NCI-H146 treated with DMSO at 0.1 percent for 48 hours (cell line): Measurements from ENCODE around the gene CAPG.
A peak's percentile ranks its signal among the peaks of the same experiment; 100 is the strongest.
"Not testable (repeated sequence)": the region's sequence is repeated elsewhere in the genome, so short reads cannot be mapped to it uniquely, and the experiment has no call there.

ENCODE experiments used
- DNase-seq: peaks from one replicate; lab custom pipeline; 2025; ENCODE audit not compliant: unreplicated experiment; lab: John Stamatoyannopoulos, UW

CAPG gene

DNA sequence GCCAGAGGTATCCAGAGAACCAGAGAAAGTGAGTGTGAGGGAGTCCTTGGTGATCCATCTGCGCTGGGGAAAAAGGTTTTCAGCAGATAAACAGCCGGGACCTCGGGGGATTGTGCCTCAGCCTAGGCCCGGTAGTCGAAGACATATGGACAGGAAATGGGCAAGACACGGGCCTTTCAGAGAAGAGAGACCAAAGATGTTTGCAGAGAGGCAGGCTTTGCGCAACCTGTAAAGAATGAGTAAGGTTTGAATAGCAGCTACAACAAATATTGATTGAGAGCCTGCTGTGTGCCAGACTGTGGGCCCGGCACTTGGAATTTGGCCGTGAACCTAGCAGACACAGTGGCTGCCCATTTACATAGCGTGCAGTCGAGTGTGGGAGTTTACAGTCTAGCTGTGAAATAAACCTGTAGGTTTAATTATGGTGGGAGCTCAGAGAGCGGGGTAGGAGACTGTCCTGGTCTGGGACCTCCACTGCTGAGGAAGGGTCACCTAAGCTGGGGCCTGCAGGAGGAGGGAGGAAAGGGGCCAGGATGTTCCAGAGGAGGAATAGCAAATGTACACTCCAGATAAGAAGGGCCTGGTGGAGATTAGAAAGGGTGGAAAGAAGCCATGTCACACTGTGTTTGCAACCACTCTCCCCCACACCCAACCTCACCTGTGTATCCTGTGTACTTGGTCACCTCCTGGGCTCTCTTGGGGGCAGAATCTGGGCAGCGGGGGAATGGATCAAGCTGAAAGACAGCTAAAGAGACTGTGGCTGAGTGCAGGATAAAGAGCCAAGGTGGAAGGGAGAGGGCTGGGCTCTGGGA lies 11.3 kb upstream of the CAPG start:
- peak; percentile 60 for DNase-seq

DNA sequence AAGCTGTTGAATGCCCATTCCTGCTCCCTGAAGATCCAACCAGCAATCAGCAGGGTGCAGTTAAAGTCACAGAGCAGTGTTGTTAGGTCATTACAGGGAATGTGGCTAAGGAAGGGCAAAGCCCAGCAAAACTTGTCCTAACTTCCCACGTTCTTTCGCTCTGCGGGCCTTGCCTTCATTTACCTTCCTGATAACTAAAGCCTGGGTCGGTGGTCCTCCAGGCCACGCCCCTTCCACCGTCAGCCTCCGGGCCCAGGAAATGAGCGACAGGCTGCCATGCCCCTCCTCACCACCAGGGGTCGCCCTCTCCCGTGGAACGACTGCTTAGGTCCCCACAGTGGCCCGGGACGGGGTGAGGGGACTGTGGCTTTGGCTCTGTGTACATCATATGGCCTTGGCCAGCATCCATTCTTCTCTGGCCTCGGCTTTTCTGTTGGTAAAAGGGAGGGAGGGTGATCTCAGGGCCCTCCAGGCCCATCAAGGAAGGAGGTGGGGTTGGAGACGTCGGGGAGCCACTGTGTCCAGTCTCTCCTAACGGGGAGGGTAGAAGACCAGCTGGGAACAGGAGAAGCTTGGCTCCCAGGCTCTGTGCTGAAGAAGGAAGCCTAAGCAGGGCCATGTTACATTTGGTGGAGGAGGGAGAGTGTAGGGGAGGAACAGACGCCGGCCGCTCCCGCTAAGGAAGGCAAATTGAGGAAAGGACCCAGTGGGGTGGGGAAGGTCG lies 10.5 kb upstream of the CAPG start:
- DNase-seq: peak; percentile 61

DNA sequence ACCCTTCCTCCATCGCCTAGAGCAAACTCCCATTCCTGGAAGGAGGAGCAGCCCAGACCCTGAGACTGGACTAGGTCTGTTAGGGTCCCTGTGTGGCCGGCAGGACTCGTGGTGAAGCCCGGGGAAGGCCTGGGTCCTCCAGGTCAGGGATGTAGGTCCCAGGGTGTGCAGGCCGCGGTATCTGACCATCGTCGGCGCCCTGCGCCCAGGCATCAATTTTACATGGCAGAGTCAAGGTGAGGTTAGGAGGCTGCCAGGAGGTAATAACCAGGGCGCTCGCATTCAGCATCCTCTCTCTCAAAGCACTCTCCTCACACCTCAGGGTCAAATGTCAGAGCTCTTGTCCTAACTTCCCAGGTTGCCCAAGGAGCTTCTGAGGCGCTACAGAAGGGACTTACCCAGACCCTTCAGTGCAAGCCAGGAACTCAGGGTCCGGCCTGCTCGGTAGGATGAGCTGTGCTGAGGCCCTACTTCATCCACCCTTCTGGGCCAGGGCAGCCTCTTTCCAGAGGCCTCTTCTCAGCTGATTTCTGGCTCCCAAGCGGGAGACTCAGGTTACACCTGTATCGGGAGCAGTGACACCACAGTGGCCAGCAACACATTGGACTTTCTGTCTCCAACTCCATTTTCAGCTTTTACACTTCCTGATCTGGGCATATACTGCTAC lies 9.0 kb upstream of the CAPG start:
- no peak for DNase-seq

DNA sequence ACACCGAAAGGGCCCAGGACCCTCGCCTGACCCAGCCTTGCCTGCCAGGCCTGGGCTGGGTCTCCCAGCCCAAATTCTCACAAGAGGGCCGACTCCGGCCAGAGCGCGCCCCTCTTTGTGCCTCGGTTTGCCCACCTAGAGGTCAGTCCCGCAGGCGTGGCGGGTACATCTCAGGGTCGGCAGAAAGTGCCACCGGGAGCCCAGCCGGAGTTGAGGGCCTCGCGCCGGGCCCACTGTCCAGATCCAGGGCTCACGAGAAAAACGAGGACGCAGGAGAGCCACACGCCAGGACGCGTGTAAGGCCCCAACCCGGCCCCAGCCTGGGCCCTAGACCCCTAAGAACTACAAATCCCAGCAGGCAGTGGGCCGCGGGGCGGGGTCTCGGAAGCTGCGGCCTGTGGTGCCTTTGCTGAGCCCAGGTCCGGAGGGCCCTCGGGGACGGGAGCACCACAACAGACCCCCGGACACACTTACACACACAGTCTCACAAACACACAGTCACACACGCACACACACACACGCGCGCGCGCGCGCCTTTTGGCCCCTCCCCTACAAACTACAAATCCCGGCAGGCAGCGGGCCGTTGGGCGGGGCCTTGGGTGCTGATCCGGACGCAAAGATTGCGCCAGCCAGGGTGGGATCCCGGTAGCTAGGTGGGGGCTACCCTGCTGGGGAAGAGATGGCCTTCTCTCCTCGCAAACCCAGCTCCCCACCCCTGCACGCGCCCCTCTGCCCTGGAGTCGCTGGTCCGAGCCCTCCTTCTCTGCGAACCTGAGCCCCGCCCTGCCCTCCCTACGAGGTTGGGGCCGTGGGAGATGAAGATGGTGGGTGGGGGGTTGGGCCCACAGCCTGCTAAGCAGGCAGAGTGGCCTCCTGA lies 8.2 kb upstream of the CAPG start, which contains the start of gene SH2D6:
Gene SH2D6, plus strand, starts transcription at position 583 of the 877 bp plus-strand sequence. CDS start 10,752 bp downstream, outside the sequence.
- peak; percentile 80 for DNase-seq

DNA sequence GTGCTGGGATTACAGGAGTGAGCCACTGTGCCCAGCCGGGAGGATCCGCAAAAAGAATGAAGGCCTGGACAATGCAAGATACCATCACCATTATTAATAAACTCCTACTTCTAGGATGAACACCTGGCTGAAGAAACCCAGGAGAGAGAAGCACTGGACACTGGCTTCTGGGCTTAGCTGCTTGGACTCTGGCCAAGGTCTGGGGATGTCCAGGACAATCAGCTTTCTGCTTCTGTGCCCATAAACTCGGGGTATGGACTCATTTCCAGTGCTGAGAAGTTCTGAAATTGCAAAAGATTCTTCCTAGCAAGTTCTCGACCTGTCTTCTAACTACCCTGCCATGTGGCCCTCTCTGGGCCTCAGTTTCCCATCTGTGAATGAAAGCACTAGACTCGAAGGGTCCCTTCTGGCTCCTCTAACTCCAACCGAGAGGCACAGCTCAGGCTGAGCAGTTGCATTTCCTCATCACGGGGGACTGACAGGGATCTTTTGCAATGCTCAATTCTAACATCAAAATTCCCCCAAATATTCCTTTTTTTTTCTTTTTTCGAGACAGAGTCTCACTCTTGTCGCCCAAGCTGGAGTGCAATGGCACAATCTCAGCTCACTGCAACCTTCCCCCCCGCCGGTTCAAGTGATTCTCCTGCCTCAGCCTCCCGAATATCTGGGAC lies 5.9 kb upstream of the CAPG start:
- DNase-seq: no peak

DNA sequence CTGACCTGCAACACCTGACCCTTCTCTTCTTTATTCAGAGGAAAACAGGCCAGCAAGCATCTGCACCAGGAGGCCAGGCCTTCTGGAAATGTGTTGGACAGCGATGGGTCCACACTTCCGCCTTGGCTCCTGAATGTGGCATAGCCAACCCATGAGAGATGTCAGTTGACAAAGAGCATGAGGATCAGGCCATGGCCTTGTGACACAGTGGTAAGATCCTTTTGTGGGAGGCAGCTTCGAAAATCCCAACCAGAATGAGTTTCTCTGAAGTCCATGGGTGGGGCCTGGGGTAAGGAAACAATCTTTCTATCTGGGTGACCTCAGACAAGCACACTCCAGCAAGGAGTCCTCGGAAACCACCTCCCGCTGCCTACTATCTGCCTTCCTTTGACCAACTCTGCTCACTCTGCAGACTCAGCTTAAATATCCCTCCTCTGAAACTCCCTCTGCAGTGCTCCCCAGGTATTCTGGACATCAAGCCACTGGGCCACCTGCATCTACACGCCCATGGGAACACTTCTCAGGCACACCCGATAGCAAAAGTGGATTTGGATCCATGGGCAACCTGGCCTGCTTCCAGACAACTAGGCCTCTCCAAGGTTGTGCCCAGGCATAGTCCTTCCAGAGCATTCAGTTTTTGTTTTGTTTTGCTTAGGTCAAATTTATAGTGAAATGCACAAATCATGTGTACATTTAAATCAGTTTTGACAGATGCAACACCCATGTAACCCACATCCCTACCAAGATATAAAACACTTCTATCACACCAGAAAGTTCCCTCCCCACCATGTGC lies 4.8 kb upstream of the CAPG start:
- DNase-seq: no peak

DNA sequence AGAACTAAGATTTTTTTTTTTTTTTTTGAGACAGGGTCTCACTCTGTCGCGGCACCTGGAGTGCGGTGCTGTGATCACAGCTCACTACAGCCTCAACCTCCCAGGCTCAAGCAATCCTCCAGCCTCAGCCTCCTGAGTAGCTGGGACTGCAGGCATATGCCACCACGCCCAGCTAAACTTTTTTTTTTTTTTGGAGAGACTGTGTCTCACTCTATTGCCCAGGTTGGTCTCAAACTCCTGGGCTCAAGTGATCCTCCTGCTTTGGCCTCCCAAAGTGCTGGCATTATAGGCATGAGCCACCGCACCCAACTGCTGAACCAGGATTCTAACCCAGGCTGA lies 4.2 kb upstream of the CAPG start:
- DNase-seq: not testable (repeated sequence)

DNA sequence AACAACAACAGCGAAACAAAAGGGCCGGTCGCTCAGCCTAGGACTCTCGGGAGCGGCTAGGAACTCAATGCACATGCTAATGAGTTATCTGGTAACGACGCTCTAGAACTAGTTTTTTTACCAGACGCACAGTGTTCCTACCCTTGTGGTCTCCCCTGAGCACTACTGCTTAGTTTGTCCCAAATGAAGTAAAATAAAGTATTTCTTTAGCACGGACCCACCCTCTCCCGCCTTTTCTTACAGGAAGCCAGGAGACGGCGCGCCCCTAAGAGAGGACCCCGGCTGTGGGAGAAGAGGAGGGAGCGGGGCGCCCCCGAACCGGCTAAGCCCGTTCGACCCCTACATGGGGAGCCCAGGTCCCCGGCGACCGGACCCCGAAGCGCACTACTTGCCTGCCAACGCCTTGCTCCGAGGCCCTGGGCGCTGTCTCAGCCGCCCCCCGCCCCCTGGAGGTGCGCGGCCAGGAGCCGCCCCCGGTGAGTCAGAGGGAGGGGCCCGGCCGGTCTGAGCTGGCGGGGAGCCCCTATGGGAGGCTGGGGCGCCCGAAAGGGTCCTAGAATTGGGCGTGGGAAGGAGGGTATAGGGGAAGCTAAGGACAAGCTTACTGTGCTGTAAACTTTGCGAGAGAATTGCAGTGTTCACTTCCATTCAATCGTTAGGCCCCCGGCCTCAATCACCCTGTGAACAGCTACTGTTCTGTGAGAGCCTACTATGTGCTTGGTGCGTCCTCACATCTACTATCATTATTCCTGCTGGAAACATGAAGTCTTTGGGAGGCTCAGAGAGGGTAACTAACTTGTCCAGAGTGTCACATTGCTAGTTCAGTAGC lies 3.6 kb upstream of the CAPG start:
- DNase-seq: no peak

DNA sequence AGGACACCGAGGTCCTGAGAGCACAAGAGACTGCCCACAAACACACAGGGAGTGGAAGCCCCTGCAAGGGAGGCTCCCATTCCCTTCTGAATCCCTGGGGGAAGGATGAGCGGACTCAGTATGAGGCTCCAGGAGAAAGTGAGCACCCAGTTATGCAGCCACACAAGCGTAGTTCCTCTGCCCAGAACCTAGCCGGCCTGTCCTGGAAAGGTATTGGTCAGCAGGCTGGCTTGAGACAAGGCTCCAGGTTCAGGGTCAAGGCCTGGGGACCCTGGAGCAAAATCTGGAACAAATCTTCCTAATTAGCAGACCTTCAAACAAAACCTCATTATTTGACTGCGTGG lies 1.2 kb upstream of the CAPG start:
- no peak for DNase-seq

DNA sequence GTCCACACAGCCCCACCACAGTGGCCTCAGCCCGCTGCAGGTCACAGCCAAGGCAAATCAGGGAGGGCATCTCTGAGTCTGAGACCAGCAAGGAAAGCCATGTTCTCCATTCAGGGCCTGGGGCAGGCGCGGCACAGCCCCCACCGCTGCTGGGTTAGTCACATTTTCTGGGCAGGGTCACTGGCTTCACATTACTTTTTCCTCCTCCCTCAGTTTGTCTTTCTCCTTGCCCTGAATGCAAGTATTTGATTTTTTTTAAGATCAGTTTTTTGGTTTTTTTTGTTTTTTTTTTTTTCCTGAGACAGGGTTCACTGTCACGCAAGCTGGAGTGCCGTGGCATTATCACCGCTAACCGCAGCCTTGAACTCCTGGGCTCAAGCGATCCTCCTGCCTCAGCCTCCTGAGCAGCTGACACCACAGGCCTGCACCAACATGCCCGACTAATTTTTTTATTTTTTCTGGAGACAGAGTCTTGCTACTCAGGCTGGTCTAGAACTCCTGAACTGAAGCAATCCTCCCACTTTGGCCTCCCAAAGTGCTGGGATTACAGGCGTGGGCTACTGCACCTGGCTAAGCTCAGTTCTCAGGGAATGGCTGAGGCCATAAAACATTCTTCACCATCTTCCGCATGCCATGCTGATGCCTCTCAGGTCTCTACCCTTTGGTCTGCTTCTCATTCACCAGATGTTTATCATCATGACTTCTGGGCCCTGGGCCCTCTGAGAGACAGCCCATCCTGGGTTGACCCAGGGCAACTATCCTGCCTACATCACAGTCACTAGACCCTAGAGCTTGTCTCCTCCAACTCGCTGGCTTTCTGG lies 628 bp upstream of the CAPG start:
- no peak for DNase-seq

DNA sequence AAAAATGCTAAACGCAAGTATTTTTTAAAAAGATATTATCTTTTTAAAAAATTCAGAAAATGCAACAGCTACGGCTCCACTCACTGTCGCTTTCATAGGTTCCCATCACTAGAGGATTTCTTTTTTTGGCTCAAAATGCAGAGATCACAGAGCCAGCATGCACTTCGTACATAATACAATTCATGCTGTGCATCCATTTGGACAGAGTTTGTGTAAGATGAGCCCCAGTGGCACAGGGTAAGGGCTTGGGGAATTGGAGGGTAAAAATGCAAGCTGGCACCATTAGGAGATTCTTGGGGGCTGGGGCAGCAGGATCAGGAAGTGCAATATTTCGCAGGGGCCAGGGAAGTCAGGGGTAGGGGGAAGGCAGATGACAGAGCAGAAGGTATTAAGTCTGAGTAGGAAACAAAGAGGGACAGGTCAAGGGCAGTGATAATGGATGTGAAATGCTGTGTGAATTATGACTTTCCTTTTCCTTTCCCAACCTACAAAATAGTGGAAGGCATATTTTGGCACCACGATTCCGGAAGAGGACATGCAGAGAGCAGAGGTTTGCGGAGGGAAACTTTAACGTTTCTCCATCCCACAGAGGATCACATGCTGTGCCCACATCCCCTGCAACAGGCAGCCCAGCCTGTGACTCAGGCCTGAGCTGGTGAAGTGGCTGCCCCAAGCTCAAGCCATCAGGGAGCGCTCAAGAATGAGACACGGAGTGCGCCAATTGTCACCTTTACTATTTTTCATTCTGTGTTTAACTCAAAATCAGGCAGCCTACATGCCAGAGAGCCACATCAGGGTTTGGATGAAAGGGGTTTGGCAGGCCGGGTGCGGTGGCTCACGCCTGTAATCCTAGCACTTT lies 4.7 kb downstream of the CAPG start:
- DNase-seq: no peak

DNA sequence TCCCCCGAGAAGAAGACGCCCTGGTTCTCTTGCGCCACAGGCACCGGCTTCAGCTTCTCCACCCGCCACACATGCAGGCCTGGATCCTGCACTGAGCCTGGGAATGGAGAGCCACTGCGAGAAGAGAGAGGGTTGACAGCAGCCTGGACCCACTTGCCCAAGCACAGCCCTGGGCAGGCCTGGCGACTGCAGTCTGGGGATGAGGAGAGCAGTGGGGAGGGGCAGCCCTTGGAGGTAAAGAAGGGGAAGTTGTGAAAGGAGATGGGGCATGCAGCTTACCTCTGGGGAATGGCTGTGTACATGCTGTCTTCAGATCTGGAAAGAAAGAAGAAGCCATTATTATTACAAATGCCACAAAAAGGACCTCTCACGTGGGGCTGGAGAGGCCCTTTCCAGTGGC lies 8.3 kb downstream of the CAPG start:
- DNase-seq: no peak

DNA sequence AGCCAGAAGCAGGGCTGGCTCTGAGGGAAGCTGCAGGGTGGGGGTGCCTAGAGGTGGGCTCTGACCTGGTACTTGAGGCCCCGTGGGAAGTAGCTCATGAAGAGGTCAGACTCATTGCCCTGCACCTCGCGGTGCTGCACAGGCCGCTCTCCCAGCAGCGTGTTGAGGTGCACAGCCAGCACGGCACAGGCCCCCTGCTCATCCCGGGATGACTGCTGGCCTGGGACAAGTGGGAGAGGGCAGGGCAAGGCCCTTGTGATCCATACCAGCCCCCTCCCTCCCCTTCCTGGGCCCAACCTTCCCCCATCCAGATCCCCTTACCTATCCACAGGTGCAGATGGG lies 8.7 kb downstream of the CAPG start:
- DNase-seq: no peak

DNA sequence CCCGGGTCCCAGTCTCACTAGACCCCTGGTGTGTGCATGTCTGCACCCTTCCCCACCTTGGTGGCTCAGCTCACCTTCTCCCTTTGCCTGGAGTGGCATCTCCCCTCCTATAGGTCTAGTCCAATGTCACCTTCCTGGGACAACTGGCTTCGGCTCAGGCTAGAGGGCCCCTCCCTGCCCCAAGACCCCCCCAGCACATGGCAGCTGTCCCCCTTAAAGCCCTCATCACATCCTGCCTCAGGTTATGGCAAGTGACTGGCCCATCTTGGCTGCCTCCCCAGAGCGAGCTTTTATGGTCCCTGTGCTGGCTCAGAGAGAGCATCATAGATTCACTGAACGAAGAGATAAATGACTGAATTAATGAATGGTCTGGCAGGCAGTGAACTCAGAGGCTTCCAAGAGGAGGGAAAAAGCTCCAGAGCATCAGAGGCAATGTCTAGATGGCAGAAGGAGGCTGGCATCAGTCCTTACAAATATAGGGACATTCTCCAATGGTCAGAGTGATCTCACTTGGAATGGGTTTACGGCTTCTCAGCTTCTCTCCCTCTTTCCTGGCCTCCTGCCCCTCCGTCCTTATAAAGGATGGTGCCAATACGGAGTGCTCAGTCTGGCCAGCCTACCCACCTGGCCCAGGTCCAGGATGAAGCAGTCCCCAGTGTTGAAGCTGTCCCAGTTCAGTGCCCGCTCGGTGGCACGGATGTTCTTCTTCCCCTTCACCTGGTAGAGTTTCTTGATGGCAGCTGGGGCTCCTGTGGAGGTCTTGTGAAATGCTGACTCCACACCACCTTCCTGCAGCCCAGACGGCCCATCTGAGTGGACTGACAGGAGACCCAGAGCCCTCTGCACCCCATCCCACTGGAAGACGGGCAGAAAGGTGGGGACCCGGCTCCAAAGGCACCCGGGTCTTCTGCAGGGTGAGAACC lies 9.4 kb downstream of the CAPG start:
- no peak for DNase-seq

DNA sequence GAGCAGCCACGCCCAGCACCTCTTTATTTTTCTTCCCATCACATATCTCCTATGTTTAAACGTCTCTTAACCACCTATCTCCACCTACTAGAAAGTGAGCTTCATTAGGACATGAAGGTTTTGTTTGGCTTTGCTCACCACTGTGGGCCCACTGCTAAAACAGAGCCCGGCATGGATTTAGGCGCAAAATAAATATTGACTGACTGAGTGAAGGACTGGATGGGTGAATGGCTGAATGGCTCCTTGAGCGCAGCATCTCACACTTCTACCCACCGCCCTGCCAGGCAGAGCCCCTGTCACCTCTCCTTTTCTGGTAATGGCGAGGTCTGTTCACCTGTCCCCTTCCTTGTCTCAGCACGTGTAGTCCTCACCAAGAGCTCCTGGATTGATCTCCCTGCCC lies 10.1 kb downstream of the CAPG start:
- DNase-seq: no peak

DNA sequence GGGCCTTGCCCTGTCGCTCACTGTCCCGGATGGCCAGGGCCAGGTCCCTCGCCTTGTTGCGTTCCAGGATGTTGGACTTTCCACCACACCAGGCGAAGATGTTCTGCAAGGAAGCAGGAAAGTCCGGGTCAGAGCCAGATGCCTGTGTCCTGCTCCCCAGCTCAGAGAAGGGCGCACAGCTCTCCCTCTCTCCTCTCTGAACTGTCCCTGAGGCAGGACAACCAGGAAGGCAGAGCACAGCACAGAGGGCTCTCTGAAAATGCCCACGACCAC lies 11.0 kb downstream of the CAPG start:
- no peak for DNase-seq
